ENCODE measurements around the gene ERICH6B.
"Not testable (repeated sequence)": the region's sequence is repeated elsewhere in the genome, so short reads cannot be mapped to it uniquely, and the experiment has no call there.

ERICH6B gene

GRCh38 chr13:45615501-45616101 lies at the start of gene ERICH6B:
ERICH6B (minus strand) TSS chr13:45615739; CDS start chr13:45597005, 18,734 bp downstream.
- DNase-seq (ENCODE audit: low read depth), result no peak

- DNase-seq (ENCODE audit: low read depth), result not testable (repeated sequence)
Observed at GRCh38 chr13:45662903-45663302, 47.4 kb upstream of the ERICH6B start.

- DNase-seq (ENCODE audit: low read depth), result no peak
Observed at GRCh38 chr13:45662162-45662561, 46.6 kb upstream of the ERICH6B start.

- DNase-seq (ENCODE audit: low read depth), result not testable (repeated sequence)
Observed at GRCh38 chr13:45660458-45660857, 44.9 kb upstream of the ERICH6B start.

GRCh38 chr13:45659536-45659935 lies 44.0 kb upstream of the ERICH6B start:
- DNase-seq (ENCODE audit: low read depth), result no peak

- no peak for DNase-seq (ENCODE audit: low read depth)
Observed at GRCh38 chr13:45658586-45659235, 43.2 kb upstream of the ERICH6B start.

- DNase-seq (ENCODE audit: low read depth), result no peak
Observed at GRCh38 chr13:45654633-45655349, 39.3 kb upstream of the ERICH6B start.

- not testable (repeated sequence) for DNase-seq (ENCODE audit: low read depth)
Observed at GRCh38 chr13:45645263-45645662, 29.7 kb upstream of the ERICH6B start.

GRCh38 chr13:45642159-45642558 lies 26.6 kb upstream of the ERICH6B start:
- DNase-seq (ENCODE audit: low read depth), result not testable (repeated sequence)

GRCh38 chr13:45635291-45635690 lies 19.8 kb upstream of the ERICH6B start:
- not testable (repeated sequence) for DNase-seq (ENCODE audit: low read depth)

- no peak for DNase-seq (ENCODE audit: low read depth)
Observed at GRCh38 chr13:45630791-45631190, 15.3 kb upstream of the ERICH6B start.

- no peak for DNase-seq (ENCODE audit: low read depth)
Observed at GRCh38 chr13:45629940-45630339, 14.4 kb upstream of the ERICH6B start.

GRCh38 chr13:45628094-45628493 lies 12.6 kb upstream of the ERICH6B start:
- DNase-seq (ENCODE audit: low read depth), result no peak

GRCh38 chr13:45627656-45628055 lies 12.1 kb upstream of the ERICH6B start:
- DNase-seq (ENCODE audit: low read depth), result no peak

- no peak for DNase-seq (ENCODE audit: low read depth)
Observed at GRCh38 chr13:45626731-45627374, 11.3 kb upstream of the ERICH6B start.

- no peak for DNase-seq (ENCODE audit: low read depth)
Observed at GRCh38 chr13:45623516-45624090, 8.1 kb upstream of the ERICH6B start.

GRCh38 chr13:45621950-45622349 lies 6.4 kb upstream of the ERICH6B start:
- DNase-seq (ENCODE audit: low read depth), result no peak

- no peak for DNase-seq (ENCODE audit: low read depth)
Observed at GRCh38 chr13:45607931-45608330, 7.6 kb downstream of the ERICH6B start.

- no peak for DNase-seq (ENCODE audit: low read depth)
Observed at GRCh38 chr13:45604892-45605291, 10.6 kb downstream of the ERICH6B start.

- no peak for DNase-seq (ENCODE audit: low read depth)
Observed at GRCh38 chr13:45603338-45603737, 12.2 kb downstream of the ERICH6B start.

- DNase-seq (ENCODE audit: low read depth), result no peak
Observed at GRCh38 chr13:45602183-45603170, 13.1 kb downstream of the ERICH6B start.

Data from stimulated activated CD4-positive, alpha-beta T cell treated with anti-CD3 and anti-CD28 coated beads, Interleukin-2, amount 100 ng/mL, for 4 hours (primary cell).